ENCODE results near the gene SDK1. TPM values are rescaled to one million over a fixed set of nuclear protein-coding genes. Genes with fewer than 3 reads are reported as not detected.

SDK1 gene
- polyA plus RNA-seq, 2 of the 4 experiments (the other 2 are of a cell fraction): 0.12 to 0.28 TPM

DNA sequence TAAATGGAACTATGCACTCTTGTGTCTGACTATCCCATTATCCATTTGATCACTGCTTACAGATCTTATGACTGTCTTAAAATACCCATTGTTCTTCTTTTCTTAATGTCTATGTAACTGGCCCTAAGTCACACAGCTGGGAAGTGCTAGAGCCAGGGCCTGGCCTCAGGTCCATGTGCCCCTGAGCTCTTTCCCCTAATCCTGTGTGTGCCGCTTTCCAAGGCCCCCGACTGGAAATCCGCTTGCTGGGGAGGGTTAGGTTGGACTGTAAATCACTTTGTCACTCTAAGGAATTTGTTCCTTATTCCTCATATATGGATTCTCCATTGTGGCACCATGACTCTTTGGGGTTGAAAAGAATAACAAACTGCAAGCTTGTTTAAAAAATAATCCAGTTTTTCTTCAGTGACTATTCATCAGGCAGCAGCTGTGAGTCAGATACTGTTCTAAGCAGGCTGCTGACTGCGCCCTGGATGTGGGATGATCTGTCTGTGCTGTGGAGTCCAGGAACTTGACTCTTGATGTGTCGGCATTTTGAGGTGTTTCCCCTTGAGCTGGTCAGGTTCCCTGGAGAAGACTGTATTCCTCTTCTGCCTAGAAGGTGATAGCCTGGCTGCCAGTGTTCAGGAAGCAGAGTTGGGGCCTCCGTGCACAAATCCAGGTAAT, 236.3 kb downstream of the SDK1 start:
- no peak overlapping the region for H3K4me2 ChIP-seq
- no peak for FAIRE-seq
- TF ChIP-seq RAD21 (conservative IDR thresholded peaks at IDR 0.05 in 1 of 2, IDR thresholded peaks at IDR 0.05 in 1 of 2) (no peak), JUN (IDR thresholded peaks at IDR 0.05) (no peak), EHMT2 (IDR thresholded peaks at IDR 0.05; ENCODE audit: low read depth) (no peak), FOXS1 (CRISPR knock-in tag; IDR thresholded peaks at IDR 0.05) (no peak), ZSCAN20 (CRISPR knock-in tag; IDR thresholded peaks at IDR 0.05) (no peak), MAZ (IDR thresholded peaks at IDR 0.05; ENCODE audit: borderline replicate concordance, low read depth, low read length) (no peak), TP53 (CRISPR knock-in tag; IDR thresholded peaks at IDR 0.05) (no peak), MAFK (IDR thresholded peaks at IDR 0.05; ENCODE audit: partially characterized antibody) (no peak), POLR2A (IDR thresholded peaks at IDR 0.05; ENCODE audit: low read length) (no peak), HEYL (CRISPR knock-in tag; IDR thresholded peaks at IDR 0.05) (no peak), POLR2AphosphoS2 (conservative IDR thresholded peaks at IDR 0.05; ENCODE audit: low read length) (no peak), CEBPB (IDR thresholded peaks at IDR 0.05) (no peak)
- TF ChIP-seq, protein P1, sequence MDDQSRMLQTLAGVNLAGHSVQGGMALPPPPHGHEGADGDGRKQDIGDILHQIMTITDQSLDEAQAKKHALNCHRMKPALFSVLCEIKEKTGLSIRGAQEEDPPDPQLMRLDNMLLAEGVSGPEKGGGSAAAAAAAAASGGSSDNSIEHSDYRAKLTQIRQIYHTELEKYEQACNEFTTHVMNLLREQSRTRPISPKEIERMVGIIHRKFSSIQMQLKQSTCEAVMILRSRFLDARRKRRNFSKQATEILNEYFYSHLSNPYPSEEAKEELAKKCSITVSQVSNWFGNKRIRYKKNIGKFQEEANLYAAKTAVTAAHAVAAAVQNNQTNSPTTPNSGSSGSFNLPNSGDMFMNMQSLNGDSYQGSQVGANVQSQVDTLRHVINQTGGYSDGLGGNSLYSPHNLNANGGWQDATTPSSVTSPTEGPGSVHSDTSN (IDR thresholded peaks at IDR 0.05): no peak
- no peak overlapping the region for H3K27ac ChIP-seq
- DNase-seq (ENCODE audit: low read depth in 1 of 2, low spot score in 1 of 2): no peak
- CTCF ChIA-PET: interaction anchor here (0.6 kb wide), 1 partner anchor 686 kb away, joined by 3 read pairs; no protein-coding TSS in a partner anchor
- H3K4me3 ChIP-seq: no peak overlapping the region
- POLR2A ChIA-PET: no interaction called here
- WGBS (ENCODE audit: missing lambda C conversion rate): 60% methylated on average over 6 of the region's 6 CpGs
- H3K9me3 ChIP-seq: no peaks in the 10 kb centered on the region
- no peaks in the 10 kb centered on the region for H3K4me1 ChIP-seq
- ATAC-seq: no peak; a peak in 1 of 6 replicates

DNA sequence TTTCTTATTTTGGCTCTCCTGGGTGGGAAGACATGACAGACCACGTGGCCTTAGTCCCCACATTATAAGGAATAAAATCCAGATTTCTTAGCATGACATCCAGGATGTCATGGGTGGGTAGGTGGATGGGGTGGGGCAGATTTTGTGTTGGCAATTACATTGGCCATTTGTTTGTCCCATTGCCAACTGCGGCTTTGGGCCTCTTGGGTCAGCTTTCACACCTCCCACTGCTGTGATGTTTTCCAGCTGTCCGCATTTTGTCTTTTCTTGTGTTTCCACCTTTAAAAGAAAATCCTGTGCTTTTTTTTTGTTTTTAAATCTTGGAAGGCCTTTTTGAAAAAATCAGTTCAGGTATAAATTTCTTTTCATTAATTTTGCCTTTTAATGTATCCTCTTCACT, 237.0 kb downstream of the SDK1 start:
- ChIA-PET POLR2A (no interaction called here), CTCF (interaction anchor here (0.6 kb wide), 1 partner anchor 686 kb away, joined by 3 read pairs; no protein-coding TSS in a partner anchor)
- Histone ChIP-seq H3K4me2 (no peak overlapping the region), H3K4me1 (no peaks in the 10 kb centered on the region), H3K27ac (no peak overlapping the region), H3K9me3 (no peaks in the 10 kb centered on the region), H3K4me3 (no peak overlapping the region)
- no peak for FAIRE-seq
- no peak for ATAC-seq
- WGBS (ENCODE audit: missing lambda C conversion rate): 49% methylated on average over 3 of the region's 3 CpGs
- no peak for DNase-seq (ENCODE audit: low read depth in 1 of 2, low spot score in 1 of 2)
- TF ChIP-seq KDM5A (IDR thresholded peaks at IDR 0.05): no peak
- TF ChIP-seq JUNB (IDR thresholded peaks at IDR 0.05): no peak
- TF ChIP-seq GATA3 (IDR thresholded peaks at IDR 0.05; ENCODE audit: borderline replicate concordance): no peak
- TF ChIP-seq HDAC2 (IDR thresholded peaks at IDR 0.05): no peak
- no peak for TF ChIP-seq ZC3H11A (IDR thresholded peaks at IDR 0.05)
- no peak for TF ChIP-seq FOSL2 (IDR thresholded peaks at IDR 0.05)
- TF ChIP-seq FOSL2 (CRISPR knock-in tag; IDR thresholded peaks at IDR 0.05): no peak
- TF ChIP-seq FOXS1 (CRISPR knock-in tag; IDR thresholded peaks at IDR 0.05): no peak
- TF ChIP-seq MAFK (IDR thresholded peaks at IDR 0.05; ENCODE audit: partially characterized antibody): no peak
- no peak for TF ChIP-seq HOXB5 (CRISPR knock-in tag; IDR thresholded peaks at IDR 0.05)
- TF ChIP-seq, protein P1 (IDR thresholded peaks at IDR 0.05): no peak
- TF ChIP-seq, protein P2, sequence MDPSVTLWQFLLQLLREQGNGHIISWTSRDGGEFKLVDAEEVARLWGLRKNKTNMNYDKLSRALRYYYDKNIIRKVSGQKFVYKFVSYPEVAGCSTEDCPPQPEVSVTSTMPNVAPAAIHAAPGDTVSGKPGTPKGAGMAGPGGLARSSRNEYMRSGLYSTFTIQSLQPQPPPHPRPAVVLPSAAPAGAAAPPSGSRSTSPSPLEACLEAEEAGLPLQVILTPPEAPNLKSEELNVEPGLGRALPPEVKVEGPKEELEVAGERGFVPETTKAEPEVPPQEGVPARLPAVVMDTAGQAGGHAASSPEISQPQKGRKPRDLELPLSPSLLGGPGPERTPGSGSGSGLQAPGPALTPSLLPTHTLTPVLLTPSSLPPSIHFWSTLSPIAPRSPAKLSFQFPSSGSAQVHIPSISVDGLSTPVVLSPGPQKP (IDR thresholded peaks at IDR 0.05; ENCODE audit: low read depth, low read length): no peak
- TF ChIP-seq, protein P3, sequence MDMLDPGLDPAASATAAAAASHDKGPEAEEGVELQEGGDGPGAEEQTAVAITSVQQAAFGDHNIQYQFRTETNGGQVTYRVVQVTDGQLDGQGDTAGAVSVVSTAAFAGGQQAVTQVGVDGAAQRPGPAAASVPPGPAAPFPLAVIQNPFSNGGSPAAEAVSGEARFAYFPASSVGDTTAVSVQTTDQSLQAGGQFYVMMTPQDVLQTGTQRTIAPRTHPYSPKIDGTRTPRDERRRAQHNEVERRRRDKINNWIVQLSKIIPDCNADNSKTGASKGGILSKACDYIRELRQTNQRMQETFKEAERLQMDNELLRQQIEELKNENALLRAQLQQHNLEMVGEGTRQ (IDR thresholded peaks at IDR 0.05): no peak
- no peak for TF ChIP-seq RCOR1 (IDR thresholded peaks at IDR 0.05; ENCODE audit: low read depth, low read length)
- TF ChIP-seq CHD4 (IDR thresholded peaks at IDR 0.05; ENCODE audit: borderline replicate concordance): no peak
- TF ChIP-seq RARB (CRISPR knock-in tag; IDR thresholded peaks at IDR 0.05): no peak
- TF ChIP-seq FOSB (CRISPR knock-in tag; IDR thresholded peaks at IDR 0.05): no peak
- no peak for TF ChIP-seq HOXA7 (CRISPR knock-in tag; IDR thresholded peaks at IDR 0.05)
- no peak for TF ChIP-seq TP53 (CRISPR knock-in tag; IDR thresholded peaks at IDR 0.05)
- TF ChIP-seq, protein P4, sequence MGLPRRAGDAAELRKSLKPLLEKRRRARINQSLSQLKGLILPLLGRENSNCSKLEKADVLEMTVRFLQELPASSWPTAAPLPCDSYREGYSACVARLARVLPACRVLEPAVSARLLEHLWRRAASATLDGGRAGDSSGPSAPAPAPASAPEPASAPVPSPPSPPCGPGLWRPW (IDR thresholded peaks at IDR 0.05): no peak

Measured in A549 (cell line).